ENCODE data around the gene METRNL.

DNA sequence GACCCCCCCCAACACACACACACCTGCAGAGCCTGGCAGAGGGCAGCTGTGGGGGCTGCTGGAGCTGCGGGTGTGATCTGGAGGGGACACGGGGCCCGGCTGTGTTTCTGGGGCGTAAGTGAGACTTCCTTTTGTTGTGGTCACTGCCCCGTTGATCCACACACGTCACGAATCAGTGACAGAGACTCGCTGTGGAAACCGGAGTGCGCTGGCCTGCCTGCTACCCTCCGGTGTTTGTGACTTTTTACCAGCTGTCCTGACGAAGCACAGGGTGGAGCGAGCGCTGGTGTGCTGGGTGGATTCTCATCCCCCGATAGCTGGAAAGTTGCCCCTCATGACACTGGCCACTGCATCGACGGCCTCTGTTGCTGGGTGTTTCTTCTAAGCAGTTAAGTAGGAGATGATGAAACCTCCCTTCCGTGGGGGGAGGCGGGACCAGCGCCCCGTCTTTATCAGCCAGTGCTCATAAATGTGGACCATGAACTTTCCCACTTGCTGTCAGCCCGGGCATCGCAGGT lies 2.3 kb downstream of the METRNL start:
- TF ChIP-seq POLR2A (IDR thresholded peaks at IDR 0.05; ENCODE audit: low read depth, low read length), result no peak
- TF ChIP-seq TAF1 (IDR thresholded peaks at IDR 0.05; ENCODE audit: borderline replicate concordance, low read depth, low read length), result no peak
